ENCODE results near the gene ANKRD35. TPM values are rescaled to one million over a fixed set of nuclear protein-coding genes. Genes with fewer than 3 reads are reported as not detected.

The ANKRD35 gene
- total and polyA plus RNA-seq, 9 of the 15 experiments (the other 6 are each of a cell fraction or from before 2014, with no cell fraction given) = 0.07 to 0.14 (median 0.07) TPM; not detected in 5

DNA sequence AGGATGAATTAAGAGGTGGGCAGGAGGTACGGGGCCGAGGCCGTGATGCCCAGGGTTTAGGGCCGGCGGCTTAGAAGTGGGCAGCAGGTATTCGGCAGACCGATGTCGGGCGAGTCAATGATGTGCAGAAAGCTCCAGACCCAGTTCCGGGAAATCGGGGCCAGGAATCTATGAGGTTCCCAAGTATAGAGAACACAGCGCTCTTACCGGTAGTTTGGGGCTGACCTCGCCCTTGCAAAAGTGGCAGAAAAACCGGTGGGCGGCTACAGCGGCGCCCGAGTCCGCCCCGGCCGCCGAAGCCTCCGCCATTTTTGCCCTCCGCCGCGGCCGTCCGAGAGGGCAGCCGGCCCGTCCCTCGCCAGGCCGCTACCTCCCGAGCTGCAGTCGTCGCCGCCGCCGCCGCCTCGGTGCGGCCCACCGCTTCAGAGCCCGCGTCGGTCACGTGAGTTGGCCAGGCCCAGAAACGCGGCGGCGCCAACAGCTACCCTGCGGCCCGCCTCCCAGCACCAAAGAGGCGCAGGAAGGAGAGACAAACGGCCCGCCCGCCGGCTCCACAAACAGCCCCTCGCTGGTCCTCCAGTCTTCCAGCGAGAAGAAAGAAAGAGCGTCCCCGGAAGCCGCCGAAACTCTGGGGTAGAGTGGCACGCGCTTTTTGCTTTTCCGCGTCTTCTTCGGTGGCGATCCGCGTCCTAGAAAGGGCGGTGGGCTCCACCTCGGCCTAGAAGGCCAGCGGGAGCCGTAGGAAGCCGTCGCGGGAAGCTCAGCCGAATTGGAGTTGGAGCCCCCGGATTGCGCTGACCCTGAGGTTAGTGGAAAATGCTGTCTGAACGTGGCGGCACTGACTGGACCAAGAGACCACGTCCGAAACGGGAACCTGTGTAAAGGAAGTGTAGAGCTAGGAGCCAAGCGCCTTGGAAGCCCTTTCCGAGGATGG, 61.8 kb downstream of the ANKRD35 start, which contains the start of the genes POLR3C and RNF115 (continued):
- TF ChIP-seq, protein P1, sequence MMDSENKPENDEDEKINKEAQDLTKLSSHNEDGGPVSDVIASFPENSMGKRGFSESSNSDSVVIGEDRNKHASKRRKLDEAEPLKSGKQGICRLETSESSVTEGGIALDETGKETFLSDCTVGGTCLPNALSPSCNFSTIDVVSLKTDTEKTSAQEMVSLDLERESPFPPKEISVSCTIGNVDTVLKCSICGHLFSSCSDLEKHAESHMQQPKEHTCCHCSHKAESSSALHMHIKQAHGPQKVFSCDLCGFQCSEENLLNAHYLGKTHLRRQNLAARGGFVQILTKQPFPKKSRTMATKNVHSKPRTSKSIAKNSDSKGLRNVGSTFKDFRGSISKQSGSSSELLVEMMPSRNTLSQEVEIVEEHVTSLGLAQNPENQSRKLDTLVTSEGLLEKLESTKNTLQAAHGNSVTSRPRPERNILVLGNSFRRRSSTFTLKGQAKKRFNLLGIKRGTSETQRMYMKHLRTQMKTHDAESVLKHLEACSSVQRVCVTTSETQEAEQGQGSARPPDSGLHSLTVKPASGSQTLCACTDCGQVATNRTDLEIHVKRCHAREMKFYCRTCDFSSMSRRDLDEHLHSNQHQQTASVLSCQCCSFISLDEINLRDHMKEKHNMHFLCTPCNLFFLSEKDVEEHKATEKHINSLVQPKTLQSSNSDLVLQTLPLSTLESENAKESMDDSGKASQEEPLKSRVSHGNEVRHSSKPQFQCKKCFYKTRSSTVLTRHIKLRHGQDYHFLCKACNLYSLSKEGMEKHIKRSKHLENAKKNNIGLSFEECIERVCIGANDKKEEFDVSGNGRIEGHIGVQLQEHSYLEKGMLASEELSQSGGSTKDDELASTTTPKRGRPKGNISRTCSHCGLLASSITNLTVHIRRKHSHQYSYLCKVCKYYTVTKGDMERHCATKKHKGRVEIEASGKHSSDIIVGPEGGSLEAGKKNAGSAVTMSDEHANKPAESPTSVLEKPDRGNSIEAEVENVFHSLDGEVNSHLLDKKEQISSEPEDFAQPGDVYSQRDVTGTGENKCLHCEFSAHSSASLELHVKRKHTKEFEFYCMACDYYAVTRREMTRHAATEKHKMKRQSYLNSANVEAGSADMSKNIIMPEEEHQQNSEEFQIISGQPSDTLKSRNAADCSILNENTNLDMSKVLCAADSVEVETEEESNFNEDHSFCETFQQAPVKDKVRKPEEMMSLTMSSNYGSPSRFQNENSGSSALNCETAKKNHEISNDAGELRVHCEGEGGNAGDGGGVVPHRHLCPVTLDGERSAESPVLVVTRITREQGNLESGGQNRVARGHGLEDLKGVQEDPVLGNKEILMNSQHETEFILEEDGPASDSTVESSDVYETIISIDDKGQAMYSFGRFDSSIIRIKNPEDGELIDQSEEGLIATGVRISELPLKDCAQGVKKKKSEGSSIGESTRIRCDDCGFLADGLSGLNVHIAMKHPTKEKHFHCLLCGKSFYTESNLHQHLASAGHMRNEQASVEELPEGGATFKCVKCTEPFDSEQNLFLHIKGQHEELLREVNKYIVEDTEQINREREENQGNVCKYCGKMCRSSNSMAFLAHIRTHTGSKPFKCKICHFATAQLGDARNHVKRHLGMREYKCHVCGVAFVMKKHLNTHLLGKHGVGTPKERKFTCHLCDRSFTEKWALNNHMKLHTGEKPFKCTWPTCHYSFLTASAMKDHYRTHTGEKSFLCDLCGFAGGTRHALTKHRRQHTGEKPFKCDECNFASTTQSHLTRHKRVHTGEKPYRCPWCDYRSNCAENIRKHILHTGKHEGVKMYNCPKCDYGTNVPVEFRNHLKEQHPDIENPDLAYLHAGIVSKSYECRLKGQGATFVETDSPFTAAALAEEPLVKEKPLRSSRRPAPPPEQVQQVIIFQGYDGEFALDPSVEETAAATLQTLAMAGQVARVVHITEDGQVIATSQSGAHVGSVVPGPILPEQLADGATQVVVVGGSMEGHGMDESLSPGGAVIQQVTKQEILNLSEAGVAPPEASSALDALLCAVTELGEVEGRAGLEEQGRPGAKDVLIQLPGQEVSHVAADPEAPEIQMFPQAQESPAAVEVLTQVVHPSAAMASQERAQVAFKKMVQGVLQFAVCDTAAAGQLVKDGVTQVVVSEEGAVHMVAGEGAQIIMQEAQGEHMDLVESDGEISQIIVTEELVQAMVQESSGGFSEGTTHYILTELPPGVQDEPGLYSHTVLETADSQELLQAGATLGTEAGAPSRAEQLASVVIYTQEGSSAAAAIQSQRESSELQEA (IDR thresholded peaks at IDR 0.05; ENCODE audit: low read depth) = no peak
- no peak for TF ChIP-seq ZNF766 (CRISPR knock-in tag; conservative IDR thresholded peaks at IDR 0.05)
- TF ChIP-seq NUFIP1 (IDR thresholded peaks at IDR 0.05; ENCODE audit: partially characterized antibody) = no peak
- peak in 1 of 2 experiments; percentile 38; a peak in 1 of 4 replicates for TF ChIP-seq KDM4B (IDR thresholded peaks at IDR 0.05; ENCODE audit: borderline replicate concordance in 2 of 2, low read depth in 1 of 2)
- TF ChIP-seq ZNF408 (CRISPR knock-in tag; IDR thresholded peaks at IDR 0.05; ENCODE audit: low read depth) = no peak
- TF ChIP-seq SLC30A9 (CRISPR knock-in tag; IDR thresholded peaks at IDR 0.05) = no peak
- TF ChIP-seq HNRNPL (IDR thresholded peaks at IDR 0.05; ENCODE audit: low read depth, low read length) = peak; percentile 56; the same call in 1 of the 2 replicates
- no peak for TF ChIP-seq MEIS2 (IDR thresholded peaks at IDR 0.05; ENCODE audit: partially characterized antibody)
- TF ChIP-seq, protein P2, sequence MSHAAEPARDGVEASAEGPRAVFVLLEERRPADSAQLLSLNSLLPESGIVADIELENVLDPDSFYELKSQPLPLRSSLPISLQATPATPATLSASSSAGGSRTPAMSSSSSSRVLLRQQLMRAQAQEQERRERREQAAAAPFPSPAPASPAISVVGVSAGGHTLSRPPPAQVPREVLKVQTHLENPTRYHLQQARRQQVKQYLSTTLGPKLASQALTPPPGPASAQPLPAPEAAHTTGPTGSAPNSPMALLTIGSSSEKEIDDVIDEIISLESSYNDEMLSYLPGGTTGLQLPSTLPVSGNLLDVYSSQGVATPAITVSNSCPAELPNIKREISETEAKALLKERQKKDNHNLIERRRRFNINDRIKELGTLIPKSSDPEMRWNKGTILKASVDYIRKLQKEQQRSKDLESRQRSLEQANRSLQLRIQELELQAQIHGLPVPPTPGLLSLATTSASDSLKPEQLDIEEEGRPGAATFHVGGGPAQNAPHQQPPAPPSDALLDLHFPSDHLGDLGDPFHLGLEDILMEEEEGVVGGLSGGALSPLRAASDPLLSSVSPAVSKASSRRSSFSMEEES (CRISPR knock-in tag; IDR thresholded peaks at IDR 0.05) = peak; percentile 98
- TF ChIP-seq, protein P3, sequence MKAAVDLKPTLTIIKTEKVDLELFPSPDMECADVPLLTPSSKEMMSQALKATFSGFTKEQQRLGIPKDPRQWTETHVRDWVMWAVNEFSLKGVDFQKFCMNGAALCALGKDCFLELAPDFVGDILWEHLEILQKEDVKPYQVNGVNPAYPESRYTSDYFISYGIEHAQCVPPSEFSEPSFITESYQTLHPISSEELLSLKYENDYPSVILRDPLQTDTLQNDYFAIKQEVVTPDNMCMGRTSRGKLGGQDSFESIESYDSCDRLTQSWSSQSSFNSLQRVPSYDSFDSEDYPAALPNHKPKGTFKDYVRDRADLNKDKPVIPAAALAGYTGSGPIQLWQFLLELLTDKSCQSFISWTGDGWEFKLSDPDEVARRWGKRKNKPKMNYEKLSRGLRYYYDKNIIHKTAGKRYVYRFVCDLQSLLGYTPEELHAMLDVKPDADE (conservative IDR thresholded peaks at IDR 0.05; ENCODE audit: control insufficient read depth, low read depth, low read length) = no peak
- TF ChIP-seq, protein P4, sequence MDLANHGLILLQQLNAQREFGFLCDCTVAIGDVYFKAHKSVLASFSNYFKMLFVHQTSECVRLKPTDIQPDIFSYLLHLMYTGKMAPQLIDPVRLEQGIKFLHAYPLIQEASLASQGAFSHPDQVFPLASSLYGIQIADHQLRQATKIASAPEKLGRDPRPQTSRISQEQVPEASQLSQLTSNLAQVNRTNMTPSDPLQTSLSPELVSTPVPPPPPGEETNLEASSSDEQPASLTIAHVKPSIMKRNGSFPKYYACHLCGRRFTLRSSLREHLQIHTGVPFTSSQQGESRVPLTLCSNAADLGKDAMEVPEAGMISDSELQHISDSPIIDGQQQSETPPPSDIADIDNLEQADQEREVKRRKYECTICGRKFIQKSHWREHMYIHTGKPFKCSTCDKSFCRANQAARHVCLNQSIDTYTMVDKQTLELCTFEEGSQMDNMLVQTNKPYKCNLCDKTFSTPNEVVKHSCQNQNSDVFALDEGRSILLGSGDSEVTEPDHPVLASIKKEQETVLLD (IDR thresholded peaks at IDR 0.05) = no peak
- TF ChIP-seq PHTF2 (CRISPR knock-in tag; IDR thresholded peaks at IDR 0.05) = no peak
- TF ChIP-seq ZNF785 (CRISPR knock-in tag; IDR thresholded peaks at IDR 0.05) = no peak
